DOHH2 (cell line): ENCODE data around the gene VAC14.

Experiments
- EZH2phosphoT487 ChIP-seq: fragments of 200-600 bp; sonication (generic); IDR thresholded peaks from 2 replicates; pipeline ENCODE4 v1.6.1; 2017; ENCODE audit warnings: borderline replicate concordance, mild to moderate bottlenecking, antibody characterized with exemption, low read length, moderate library complexity, mixed read lengths
- TF ChIP-seq, protein P1 (sequence below): fragments of 200-600 bp; sonication (generic); IDR thresholded peaks from one replicate; pipeline ENCODE4 v1.5.1; 2014; ENCODE audit warnings: antibody characterized with exemption, mild to moderate bottlenecking, low read depth, low read length; ENCODE audit not compliant: poor library complexity, severe bottlenecking

- TF ChIP-seq, protein P1, sequence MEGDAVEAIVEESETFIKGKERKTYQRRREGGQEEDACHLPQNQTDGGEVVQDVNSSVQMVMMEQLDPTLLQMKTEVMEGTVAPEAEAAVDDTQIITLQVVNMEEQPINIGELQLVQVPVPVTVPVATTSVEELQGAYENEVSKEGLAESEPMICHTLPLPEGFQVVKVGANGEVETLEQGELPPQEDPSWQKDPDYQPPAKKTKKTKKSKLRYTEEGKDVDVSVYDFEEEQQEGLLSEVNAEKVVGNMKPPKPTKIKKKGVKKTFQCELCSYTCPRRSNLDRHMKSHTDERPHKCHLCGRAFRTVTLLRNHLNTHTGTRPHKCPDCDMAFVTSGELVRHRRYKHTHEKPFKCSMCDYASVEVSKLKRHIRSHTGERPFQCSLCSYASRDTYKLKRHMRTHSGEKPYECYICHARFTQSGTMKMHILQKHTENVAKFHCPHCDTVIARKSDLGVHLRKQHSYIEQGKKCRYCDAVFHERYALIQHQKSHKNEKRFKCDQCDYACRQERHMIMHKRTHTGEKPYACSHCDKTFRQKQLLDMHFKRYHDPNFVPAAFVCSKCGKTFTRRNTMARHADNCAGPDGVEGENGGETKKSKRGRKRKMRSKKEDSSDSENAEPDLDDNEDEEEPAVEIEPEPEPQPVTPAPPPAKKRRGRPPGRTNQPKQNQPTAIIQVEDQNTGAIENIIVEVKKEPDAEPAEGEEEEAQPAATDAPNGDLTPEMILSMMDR, result no peak
- TF ChIP-seq EZH2phosphoT487, result no peak
These were observed 109.5 kb downstream of the VAC14 start for GRCh38 chr16:70691223-70692129.
